Stimulated activated memory B cell treated with anti-CD40 and anti-IgM and Interleukin-4, amounts not matched to agents 10 μg/mL and 1 μg/mL and 100 μg/mL, for 72 hours (primary cell): Measurements from ENCODE around the gene NMB.

ENCODE experiments used
- ATAC-seq: fragments of 150-1000 bp; cut with Tn5 transposase; 2 replicates; pipeline ENCODE4 v1.10.0; 2021
- H3K27ac Mint-ChIP-seq: one replicate; pipeline ENCODE4 v1.8.0; 2022; ENCODE audit warnings: mild to moderate bottlenecking, mixed read lengths
- H3K27me3 Mint-ChIP-seq: one replicate; pipeline ENCODE4 v1.8.0; 2022; ENCODE audit warnings: mixed read lengths
- H3K36me3 Mint-ChIP-seq: one replicate; pipeline ENCODE4 v1.8.0; 2022; ENCODE audit warnings: mixed read lengths
- H3K4me1 Mint-ChIP-seq: one replicate; pipeline ENCODE4 v1.8.0; 2022; ENCODE audit warnings: mixed read lengths
- H3K4me3 Mint-ChIP-seq: one replicate; pipeline ENCODE4 v1.8.0; 2022; ENCODE audit warnings: mild to moderate bottlenecking, moderate library complexity, mixed read lengths
- H3K9me3 Mint-ChIP-seq: one replicate; pipeline ENCODE4 v1.8.0; 2022; ENCODE audit warnings: mixed read lengths

The NMB gene

GRCh38 chr15:84666373-84666772 lies 8.4 kb upstream of the NMB start:
- no peaks in the 10 kb centered on the region for H3K27me3 Mint-ChIP-seq
- H3K36me3 Mint-ChIP-seq, result peaks cover 54% of the 10 kb centered on the region
- peaks cover 3% of the 10 kb centered on the region for H3K4me1 Mint-ChIP-seq
- H3K4me3 Mint-ChIP-seq, result no peak overlapping the region
- no peak for ATAC-seq
- no peaks in the 10 kb centered on the region for H3K9me3 Mint-ChIP-seq
- H3K27ac Mint-ChIP-seq, result no peak overlapping the region

- H3K36me3 Mint-ChIP-seq, result peaks cover 24% of the 10 kb centered on the region
- H3K4me1 Mint-ChIP-seq, result peaks cover 30% of the 10 kb centered on the region
- H3K27me3 Mint-ChIP-seq, result no peaks in the 10 kb centered on the region
- no peak overlapping the region for H3K4me3 Mint-ChIP-seq
- ATAC-seq, result no peak
- no peaks in the 10 kb centered on the region for H3K9me3 Mint-ChIP-seq
- H3K27ac Mint-ChIP-seq, result no peak overlapping the region
Measured at GRCh38 chr15:84661001-84661400, 3.0 kb upstream of the NMB start.

GRCh38 chr15:84659904-84660781 lies 2.1 kb upstream of the NMB start:
- no peak for ATAC-seq
- Mint-ChIP-seq H3K27ac (no peak overlapping the region), H3K4me1 (peaks cover 36% of the 10 kb centered on the region), H3K9me3 (no peaks in the 10 kb centered on the region), H3K27me3 (no peaks in the 10 kb centered on the region), H3K4me3 (peak overlapping the region; percentile 42), H3K36me3 (peaks cover 20% of the 10 kb centered on the region)

GRCh38 chr15:84658788-84659411 lies 901 bp upstream of the NMB start:
- peak overlapping the region; percentile 85 for H3K27ac Mint-ChIP-seq
- no peak for ATAC-seq
- H3K4me1 Mint-ChIP-seq, result peaks cover 44% of the 10 kb centered on the region

DNA sequence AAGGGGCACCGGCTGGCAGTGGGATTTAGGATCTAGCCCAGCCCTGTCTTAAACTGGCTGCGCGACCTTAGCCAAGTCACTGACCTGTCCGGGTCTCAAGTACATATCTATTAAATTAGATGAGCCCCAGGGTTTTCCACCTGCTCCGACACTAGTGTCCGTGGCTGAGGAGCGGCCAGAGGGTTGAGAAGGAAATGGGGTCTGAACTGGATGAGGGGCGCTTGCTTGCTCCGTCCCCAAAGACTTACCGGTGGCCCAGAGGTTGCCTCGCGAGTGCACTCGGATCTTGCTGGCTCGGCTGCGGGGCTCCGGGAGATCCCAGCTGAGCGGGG lies 285 bp downstream of the NMB start:
- no peak for ATAC-seq
- no peaks in the 10 kb centered on the region for H3K9me3 Mint-ChIP-seq
- peak overlapping the region; percentile 85 for H3K27ac Mint-ChIP-seq
- H3K36me3 Mint-ChIP-seq, result peaks cover 6% of the 10 kb centered on the region
- H3K27me3 Mint-ChIP-seq, result no peaks in the 10 kb centered on the region
- peak overlapping the region; percentile 80 for H3K4me3 Mint-ChIP-seq
- H3K4me1 Mint-ChIP-seq, result peaks cover 54% of the 10 kb centered on the region

More at GRCh38 chr15:84658788-84659411, 901 bp upstream of the NMB start:
- Mint-ChIP-seq H3K36me3 (peaks cover 7% of the 10 kb centered on the region), H3K4me3 (peak overlapping the region; percentile 79), H3K9me3 (no peaks in the 10 kb centered on the region), H3K27me3 (no peaks in the 10 kb centered on the region)

- Mint-ChIP-seq H3K27me3 (no peaks in the 10 kb centered on the region), H3K9me3 (no peaks in the 10 kb centered on the region), H3K4me1 (peaks cover 60% of the 10 kb centered on the region), H3K4me3 (peak overlapping the region; percentile 80), H3K27ac (peak overlapping the region; percentile 85), H3K36me3 (peaks cover 12% of the 10 kb centered on the region)
- ATAC-seq, result no peak
Measured at GRCh38 chr15:84656972-84657371, 1.0 kb downstream of the NMB start.

DNA sequence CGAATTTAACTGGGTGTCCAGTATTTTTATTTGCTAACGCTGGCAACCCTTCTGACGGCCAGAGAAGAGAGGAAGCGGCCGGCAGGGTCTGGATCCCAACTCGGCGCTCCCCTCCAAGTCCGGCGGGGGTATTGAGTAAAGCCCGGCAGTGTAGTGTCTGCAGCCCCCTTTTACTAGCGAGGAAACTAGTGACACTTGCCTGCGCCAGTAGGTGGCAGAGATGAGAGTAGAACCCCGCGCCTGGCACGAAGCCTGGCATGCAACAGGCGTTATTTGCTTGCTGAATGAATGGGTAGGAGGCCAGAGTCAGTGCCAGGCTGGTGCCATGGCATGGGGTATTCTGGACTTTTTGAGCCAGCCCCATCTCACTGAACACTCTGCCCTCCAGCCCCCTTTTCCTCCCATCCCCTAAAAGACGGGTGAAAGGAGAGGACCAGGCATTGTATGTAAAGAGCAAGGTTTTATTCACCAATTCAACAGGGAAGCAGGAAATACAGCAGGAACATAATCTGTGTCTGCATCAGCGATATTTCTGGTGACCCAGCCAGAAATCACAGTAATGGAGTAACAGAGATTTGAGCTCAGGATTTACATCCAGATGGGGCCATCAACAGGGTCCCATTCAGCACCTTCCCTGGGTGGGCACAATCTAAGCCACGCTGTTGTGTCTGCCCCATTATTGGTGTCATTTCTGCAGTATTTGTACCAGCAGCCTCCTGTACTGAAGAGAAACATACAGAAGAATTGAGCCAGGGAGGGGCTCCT lies 3.1 kb downstream of the NMB start:
- H3K9me3 Mint-ChIP-seq, result no peaks in the 10 kb centered on the region
- peak overlapping the region; percentile 96 for H3K4me3 Mint-ChIP-seq
- H3K27ac Mint-ChIP-seq, result peak overlapping the region; percentile 92
- H3K36me3 Mint-ChIP-seq, result peaks cover 15% of the 10 kb centered on the region
- H3K27me3 Mint-ChIP-seq, result no peaks in the 10 kb centered on the region
- ATAC-seq, result peak; percentile 68
- H3K4me1 Mint-ChIP-seq, result peaks cover 63% of the 10 kb centered on the region

DNA sequence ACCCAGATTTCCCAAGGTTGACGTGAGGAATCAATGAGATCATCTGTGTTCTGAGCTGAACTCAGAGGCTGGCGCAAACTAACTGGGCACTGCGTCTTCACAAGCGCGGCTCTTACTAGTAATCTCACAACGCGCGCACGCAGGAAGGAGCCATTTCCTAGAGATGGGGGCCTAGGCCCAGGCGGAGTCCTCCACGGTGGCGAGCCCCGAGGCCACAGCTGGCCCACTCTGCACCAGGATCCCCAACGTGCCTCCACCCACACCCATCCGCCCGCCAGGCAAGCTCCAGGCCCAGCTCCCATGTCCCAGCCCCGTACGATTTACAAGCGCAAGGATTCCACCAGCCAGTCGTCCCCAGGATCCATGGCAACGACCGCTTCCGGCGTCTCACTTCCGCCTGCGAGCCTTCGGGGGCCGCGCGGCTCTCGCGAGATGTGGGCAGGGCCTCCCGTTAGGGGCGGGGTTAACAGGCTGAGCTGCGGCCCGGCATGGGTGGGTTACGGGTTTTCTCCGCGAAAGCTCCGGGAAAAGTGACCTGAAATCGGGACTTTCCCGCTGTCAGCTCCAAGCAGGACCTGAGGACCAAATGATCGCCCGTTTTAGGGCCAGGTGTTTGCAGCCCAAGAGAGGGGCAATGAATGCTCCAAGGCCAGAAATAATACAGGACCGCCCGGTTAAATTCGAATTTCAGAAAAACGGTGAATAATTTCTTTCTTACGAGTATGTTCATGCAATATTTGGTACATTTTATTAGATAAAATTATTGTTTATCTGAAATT lies 3.9 kb downstream of the NMB start, which contains the start of gene WDR73:
Gene WDR73 (minus strand): TSS at position 374 of the 779 bp plus-strand sequence. CDS start 9 bp downstream, at position 365.
- Mint-ChIP-seq H3K36me3 (peaks cover 18% of the 10 kb centered on the region), H3K4me1 (peaks cover 57% of the 10 kb centered on the region), H3K4me3 (peak within 1 kb of the TSS; percentile 96), H3K9me3 (no peaks in the 10 kb centered on the region), H3K27ac (peak within 1 kb of the TSS; percentile 92), H3K27me3 (no peaks in the 10 kb centered on the region)
- peak; percentile 90 for ATAC-seq

- ATAC-seq, result no peak
- peak overlapping the region; percentile 92 for H3K27ac Mint-ChIP-seq
- H3K4me3 Mint-ChIP-seq, result peak overlapping the region; percentile 96
- peaks cover 23% of the 10 kb centered on the region for H3K36me3 Mint-ChIP-seq
- peaks cover 56% of the 10 kb centered on the region for H3K4me1 Mint-ChIP-seq
- H3K27me3 Mint-ChIP-seq, result no peaks in the 10 kb centered on the region
- no peaks in the 10 kb centered on the region for H3K9me3 Mint-ChIP-seq
Measured at GRCh38 chr15:84653584-84653909, 4.5 kb downstream of the NMB start.

DNA sequence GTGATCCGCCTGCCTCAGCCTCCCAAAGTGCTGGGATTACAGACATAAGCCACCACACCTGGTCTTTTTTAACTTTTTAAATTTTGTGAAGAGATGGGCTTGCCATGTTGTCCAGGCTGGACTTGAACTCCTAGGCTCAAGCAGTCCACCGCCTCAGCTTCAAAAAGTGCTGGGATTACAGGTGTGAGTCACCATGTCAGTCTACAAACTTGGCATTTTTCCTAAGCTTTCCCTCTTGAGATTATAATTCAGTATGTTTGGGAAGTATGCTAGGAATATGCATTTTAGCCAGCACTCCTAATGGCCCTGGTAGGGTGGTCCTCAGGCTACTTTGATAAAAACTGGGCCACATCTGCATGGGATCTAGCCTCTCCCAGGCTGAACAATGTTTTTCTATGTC lies 8.3 kb downstream of the NMB start:
- peaks cover 35% of the 10 kb centered on the region for H3K4me1 Mint-ChIP-seq
- no peak overlapping the region for H3K27ac Mint-ChIP-seq
- no peaks in the 10 kb centered on the region for H3K27me3 Mint-ChIP-seq
- ATAC-seq, result no peak
- no peaks in the 10 kb centered on the region for H3K9me3 Mint-ChIP-seq
- H3K36me3 Mint-ChIP-seq, result peaks cover 54% of the 10 kb centered on the region
- H3K4me3 Mint-ChIP-seq, result no peak overlapping the region

DNA sequence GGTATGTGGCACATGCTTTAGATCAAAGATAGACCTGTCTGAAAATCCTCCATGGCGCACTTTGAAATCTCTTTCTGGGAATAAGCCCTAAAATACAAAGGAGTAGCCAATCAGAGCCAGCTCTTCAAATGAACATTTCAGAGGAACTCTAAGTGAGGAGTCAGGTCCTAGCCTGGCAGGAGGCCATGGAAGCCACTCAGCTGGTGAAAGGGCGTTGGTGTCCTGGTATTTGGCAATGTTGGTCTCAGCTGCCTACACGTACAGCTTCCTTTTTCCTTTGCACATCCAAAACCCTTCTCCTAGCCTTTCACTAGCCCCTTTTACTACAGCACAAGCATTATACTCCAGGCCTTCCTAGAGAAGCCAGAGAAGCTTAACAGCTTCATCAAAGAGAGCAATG lies 9.5 kb downstream of the NMB start:
- ATAC-seq, result no peak
- H3K9me3 Mint-ChIP-seq, result no peaks in the 10 kb centered on the region
- H3K27me3 Mint-ChIP-seq, result no peaks in the 10 kb centered on the region
- peaks cover 28% of the 10 kb centered on the region for H3K4me1 Mint-ChIP-seq
- peak overlapping the region; percentile 22 for H3K27ac Mint-ChIP-seq
- H3K4me3 Mint-ChIP-seq, result no peak overlapping the region
- peaks cover 61% of the 10 kb centered on the region for H3K36me3 Mint-ChIP-seq

DNA sequence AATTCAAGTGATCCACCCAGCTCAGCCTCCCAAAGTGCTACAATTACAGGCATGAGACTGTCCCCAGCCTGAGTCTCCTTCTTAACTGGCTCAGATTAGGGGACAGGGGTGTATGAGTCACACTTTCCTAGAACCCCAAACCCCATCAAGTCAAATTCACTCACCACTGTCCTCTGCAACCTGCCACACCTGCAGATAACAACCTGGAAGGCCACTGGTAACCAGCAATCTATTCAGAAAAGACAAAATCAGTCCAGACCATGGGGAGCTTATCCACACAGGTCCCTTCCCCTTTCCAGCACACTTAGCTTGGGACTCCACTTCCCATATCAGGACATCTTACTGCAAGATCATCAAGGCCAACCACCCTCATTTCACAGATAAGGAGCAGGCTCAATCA lies 10.3 kb downstream of the NMB start:
- Mint-ChIP-seq H3K27me3 (no peaks in the 10 kb centered on the region), H3K4me3 (no peak overlapping the region), H3K4me1 (peaks cover 22% of the 10 kb centered on the region), H3K36me3 (peaks cover 65% of the 10 kb centered on the region), H3K27ac (peak overlapping the region; percentile 22), H3K9me3 (no peaks in the 10 kb centered on the region)
- ATAC-seq, result no peak

GRCh38 chr15:84645997-84646396 lies 12.0 kb downstream of the NMB start:
- peaks cover 50% of the 10 kb centered on the region for H3K36me3 Mint-ChIP-seq

GRCh38 chr15:84645496-84645895 lies 12.5 kb downstream of the NMB start:
- Mint-ChIP-seq H3K4me1 (peaks cover 6% of the 10 kb centered on the region), H3K9me3 (no peaks in the 10 kb centered on the region), H3K27me3 (no peaks in the 10 kb centered on the region), H3K27ac (no peak overlapping the region), H3K36me3 (peaks cover 50% of the 10 kb centered on the region), H3K4me3 (no peak overlapping the region)
- no peak for ATAC-seq

More at GRCh38 chr15:84645997-84646396, 12.0 kb downstream of the NMB start:
- Mint-ChIP-seq H3K9me3 (no peaks in the 10 kb centered on the region), H3K27ac (no peak overlapping the region), H3K27me3 (no peaks in the 10 kb centered on the region), H3K4me1 (peaks cover 6% of the 10 kb centered on the region), H3K4me3 (no peak overlapping the region)
- ATAC-seq, result no peak

DNA sequence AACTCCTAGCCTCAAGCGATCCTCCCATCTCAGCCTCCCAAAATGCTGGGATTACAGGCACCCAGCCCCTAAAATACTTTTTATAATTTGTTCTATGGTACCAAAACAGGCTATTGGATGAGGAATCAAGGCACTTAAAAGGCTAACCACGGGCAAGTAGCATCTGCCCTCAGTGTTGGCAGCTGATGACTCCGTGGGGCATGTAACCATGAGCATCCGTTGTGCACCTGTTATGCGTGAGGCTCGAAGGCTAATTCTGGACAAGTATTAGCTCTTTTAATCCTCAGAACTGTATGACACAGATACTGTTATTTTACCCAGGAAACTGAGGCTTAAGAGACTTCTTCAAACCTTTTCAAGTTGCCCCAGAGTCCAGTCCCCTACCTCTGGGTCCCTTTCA lies 14.2 kb downstream of the NMB start:
- ATAC-seq, result no peak
- Mint-ChIP-seq H3K4me3 (no peak overlapping the region), H3K27me3 (no peaks in the 10 kb centered on the region), H3K4me1 (peaks cover under 1% of the 10 kb centered on the region), H3K9me3 (no peaks in the 10 kb centered on the region), H3K36me3 (peaks cover 49% of the 10 kb centered on the region), H3K27ac (no peak overlapping the region)
